Transverse colon (tissue), 4 donors: Measurements from ENCODE around the gene RYR3. TPM values are rescaled to one million over a fixed set of nuclear protein-coding genes. Genes with fewer than 3 reads are reported as not detected.

Experiments used
- DNase-seq: peaks from one replicate; pipeline ENCODE4 v3.0.0-alpha.2; 2019
- H3K27ac ChIP-seq, 4 donors: fragments of 200-600 bp; sonication (generic); 2 replicates each; pipeline ENCODE4 v1.5.1; 2016 to 2018; ENCODE audit warnings: inconsistent platforms in 4 of 4
- H3K27me3 ChIP-seq: fragments of 200-600 bp; sonication (generic); 2 replicates; pipeline ENCODE4 v1.5.1; 2017; ENCODE audit warnings: inconsistent platforms
- H3K36me3 ChIP-seq, 4 donors: fragments of 200-600 bp; sonication (generic); 2 replicates each; pipeline ENCODE4 v1.5.1; 2017 to 2019; ENCODE audit warnings: inconsistent platforms in 4 of 4
- H3K4me1 ChIP-seq, 4 donors: fragments of 200-600 bp; sonication (generic); 2 replicates each; pipeline ENCODE4 v1.5.1; 2017 to 2020; ENCODE audit warnings: inconsistent platforms in 4 of 4
- H3K4me3 ChIP-seq, 4 donors: fragments of 200-600 bp; sonication (generic); 1 replicate in 1 of 4; 2 replicates in 3 of 4; pipeline versions ENCODE4 v1.5.1 to v1.6.1; 2017 to 2019; ENCODE audit warnings: inconsistent platforms in 4 of 4
- H3K9me3 ChIP-seq, 2 donors: fragments of 200-600 bp; sonication (generic); 2 replicates each; pipeline ENCODE4 v1.5.1; 2017 to 2019; ENCODE audit warnings: inconsistent platforms in 2 of 2
- EP300 ChIP-seq: sonication (generic); formaldehyde crosslinking; IDR thresholded peaks from one replicate; pipeline ENCODE4 v1.6.1; 2017; ENCODE audit warnings: antibody characterized with exemption, low read depth
- POLR2A ChIP-seq: fragments of 450-650 bp; IDR thresholded peaks from one replicate; pipeline ENCODE4 v1.6.1; 2016; ENCODE audit warnings: antibody characterized with exemption, mild to moderate bottlenecking, moderate library complexity
- POLR2AphosphoS5 ChIP-seq, 3 donors: sonication (generic); formaldehyde crosslinking; IDR thresholded peaks; one replicate each; pipeline ENCODE4 v1.6.1; 2016; ENCODE audit warnings: antibody characterized with exemption in 3 of 3
- WGBS, 2 donors: methylation state at CpG; one replicate each; pipeline ENCODE4 v1.1.5; 2018; ENCODE audit warnings: low coverage in 1 of 2; 5-methylcytosine and 5-hydroxymethylcytosine counted together
- in situ Hi-C, 4 donors: fragments of 200-750 bp; cut with MboI; loops; one replicate each; pipeline versions ENCODE4 v1.15.0 to v1.15.1; 2017; ENCODE audit warnings: low sequenced_read_pairs in 3 of 4, low pct_ligation_motif_present in 1 of 4, low pct_unique_long_range_greater_than_20kb in 1 of 4
- intact Hi-C: fragments of 100-400 bp; cut with DNase I; formaldehyde crosslinking; loops from one replicate; pipeline ENCODE4 v1.15.1; 2023; ENCODE audit warnings: low total_unique reads
- total RNA-seq, 4 donors: library from RNA; depleted of rRNA; stranded (reverse); fragments of >200 nt; gene quantifications; one replicate each; pipeline ENCODE4 v1.1.0, GENCODE V29; 2016
- TF ChIP-seq, protein P1 (sequence below), 5 experiments: fragments of 200-600 bp in 3 of 5; fragments of 450-650 bp in 2 of 5; sonication (generic) in 3 of 5; IDR thresholded peaks; 1 replicate in 2 of 5; 2 replicates in 3 of 5; pipeline ENCODE4 v1.5.1; 2016 to 2017; ENCODE audit warnings: antibody characterized with exemption in 5 of 5, inconsistent platforms in 3 of 5, mild to moderate bottlenecking in 2 of 5, moderate library complexity in 1 of 5

The RYR3 gene
- total RNA-seq, 4 donors from 2014 or later = 0.96 to 9.7 (median 5.4) TPM

DNA sequence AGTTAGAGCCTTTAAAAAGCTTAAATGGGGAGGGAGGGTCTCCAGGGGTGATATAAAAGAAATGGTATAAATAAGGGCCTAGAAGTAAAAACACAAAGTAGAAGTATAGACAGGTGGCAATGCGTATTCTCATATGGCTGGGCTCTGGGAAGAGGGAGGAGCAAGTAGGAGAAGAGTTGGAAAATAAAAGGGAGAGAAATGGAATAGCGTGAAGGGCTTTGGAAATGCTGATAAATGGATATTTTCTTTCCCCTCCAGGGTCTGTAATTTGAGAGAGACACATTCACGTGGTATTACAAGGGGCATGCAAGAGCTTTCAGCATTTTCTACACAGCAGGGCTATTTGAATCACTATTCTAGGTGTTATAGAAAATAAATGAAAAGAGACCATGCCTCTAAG is 313.7 kb downstream of the RYR3 start:
- Histone ChIP-seq H3K27ac (no peak overlapping the region), H3K36me3 (no peaks in the 10 kb centered on the region), H3K9me3 (no peaks in the 10 kb centered on the region), H3K4me3 (no peak overlapping the region), H3K27me3 (no peaks in the 10 kb centered on the region), H3K4me1 (no peaks in the 10 kb centered on the region)
- in situ Hi-C loops = no loop called here
- WGBS, 2 donors = 46 to 55% methylated on average over 3 of the region's 3 CpGs
- no peak for DNase-seq
- TF ChIP-seq, protein P1, sequence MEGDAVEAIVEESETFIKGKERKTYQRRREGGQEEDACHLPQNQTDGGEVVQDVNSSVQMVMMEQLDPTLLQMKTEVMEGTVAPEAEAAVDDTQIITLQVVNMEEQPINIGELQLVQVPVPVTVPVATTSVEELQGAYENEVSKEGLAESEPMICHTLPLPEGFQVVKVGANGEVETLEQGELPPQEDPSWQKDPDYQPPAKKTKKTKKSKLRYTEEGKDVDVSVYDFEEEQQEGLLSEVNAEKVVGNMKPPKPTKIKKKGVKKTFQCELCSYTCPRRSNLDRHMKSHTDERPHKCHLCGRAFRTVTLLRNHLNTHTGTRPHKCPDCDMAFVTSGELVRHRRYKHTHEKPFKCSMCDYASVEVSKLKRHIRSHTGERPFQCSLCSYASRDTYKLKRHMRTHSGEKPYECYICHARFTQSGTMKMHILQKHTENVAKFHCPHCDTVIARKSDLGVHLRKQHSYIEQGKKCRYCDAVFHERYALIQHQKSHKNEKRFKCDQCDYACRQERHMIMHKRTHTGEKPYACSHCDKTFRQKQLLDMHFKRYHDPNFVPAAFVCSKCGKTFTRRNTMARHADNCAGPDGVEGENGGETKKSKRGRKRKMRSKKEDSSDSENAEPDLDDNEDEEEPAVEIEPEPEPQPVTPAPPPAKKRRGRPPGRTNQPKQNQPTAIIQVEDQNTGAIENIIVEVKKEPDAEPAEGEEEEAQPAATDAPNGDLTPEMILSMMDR (IDR thresholded peaks at IDR 0.05) = no peak
- no peak for TF ChIP-seq POLR2AphosphoS5 (IDR thresholded peaks at IDR 0.05)
- no peak for TF ChIP-seq EP300
- no peak for TF ChIP-seq POLR2A
- intact Hi-C loops = no loop called here

DNA sequence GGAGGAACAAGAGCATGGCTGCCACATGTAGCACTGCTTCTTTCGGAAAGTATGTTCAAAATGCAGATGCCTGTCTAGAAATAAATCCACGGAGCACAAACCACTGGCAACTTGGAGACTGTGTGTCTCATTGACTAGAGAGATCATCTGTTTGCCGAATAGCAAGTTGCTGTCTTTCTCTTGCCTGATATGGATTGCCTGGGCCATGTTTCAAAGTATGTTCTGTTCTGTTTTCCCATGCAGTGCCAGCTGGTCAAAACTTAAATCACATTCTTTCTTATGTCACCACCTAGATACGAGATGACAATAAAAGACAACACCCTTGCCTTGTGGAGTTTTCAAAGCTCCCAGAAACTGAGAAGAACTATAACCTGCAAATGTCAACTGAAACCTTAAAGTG is 318.9 kb downstream of the RYR3 start:
- Histone ChIP-seq H3K9me3 (no peaks in the 10 kb centered on the region), H3K4me1 (no peaks in the 10 kb centered on the region), H3K4me3 (no peak overlapping the region), H3K27ac (no peak overlapping the region), H3K27me3 (no peaks in the 10 kb centered on the region), H3K36me3 (no peaks in the 10 kb centered on the region)
- intact Hi-C loops = no loop called here
- WGBS, 2 donors = 50 to 72% methylated on average over 4 of the region's 4 CpGs
- TF ChIP-seq EP300 = no peak
- no peak for TF ChIP-seq POLR2AphosphoS5 (IDR thresholded peaks at IDR 0.05)
- TF ChIP-seq POLR2A = no peak
- TF ChIP-seq, protein P1 (IDR thresholded peaks at IDR 0.05) = no peak
- in situ Hi-C loops = no loop called here
- DNase-seq = no peak

DNA sequence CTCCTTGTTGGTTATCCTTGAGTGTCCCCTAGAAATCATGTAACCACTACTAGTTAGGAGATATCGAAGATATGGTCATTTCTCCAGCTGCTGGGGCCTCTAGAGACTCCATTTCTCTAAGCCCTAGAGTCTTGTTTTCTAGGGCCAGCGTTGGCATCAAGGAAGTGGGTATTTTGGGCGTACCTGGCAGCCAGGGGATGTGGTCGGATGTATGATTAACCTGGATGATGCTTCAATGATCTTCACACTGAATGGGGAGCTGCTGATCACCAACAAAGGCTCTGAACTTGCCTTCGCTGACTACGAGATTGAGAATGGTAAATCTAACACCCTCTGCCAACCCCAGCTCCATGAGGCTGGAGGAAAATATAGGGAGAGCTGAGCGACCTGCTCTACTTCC is 325.5 kb downstream of the RYR3 start:
- intact Hi-C loops (no loop called here), in situ Hi-C loops (no loop called here)
- Histone ChIP-seq H3K4me1 (no peaks in the 10 kb centered on the region), H3K36me3 (no peaks in the 10 kb centered on the region), H3K27ac (no peak overlapping the region), H3K27me3 (no peaks in the 10 kb centered on the region), H3K4me3 (no peak overlapping the region), H3K9me3 (no peaks in the 10 kb centered on the region)
- WGBS, 2 donors = 68 to 69% methylated on average over 3 to 7 of the region's 7 CpGs
- TF ChIP-seq, protein P1 (IDR thresholded peaks at IDR 0.05) = no peak
- TF ChIP-seq POLR2AphosphoS5 (IDR thresholded peaks at IDR 0.05) (no peak), POLR2A (no peak), EP300 (no peak)
- DNase-seq = no peak

DNA sequence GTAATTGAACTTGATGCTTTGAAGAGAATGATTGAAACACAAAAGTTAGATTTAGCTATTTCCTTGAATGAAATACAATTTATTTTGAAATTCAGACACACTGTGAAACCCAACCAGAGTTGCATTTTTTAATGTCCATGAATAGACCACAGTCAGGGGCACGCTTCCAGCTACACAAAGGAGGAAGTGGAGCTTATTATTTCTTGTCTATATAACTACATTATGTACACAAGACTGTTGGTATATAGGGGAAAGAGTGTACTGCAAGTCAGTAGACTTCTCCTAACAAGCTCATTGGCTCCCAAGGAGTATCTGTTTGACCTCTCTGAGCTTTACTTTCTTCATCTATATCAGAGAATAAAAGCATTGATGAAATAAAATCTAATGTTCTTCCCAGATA is 326.2 kb downstream of the RYR3 start:
- H3K4me1 ChIP-seq = no peaks in the 10 kb centered on the region
- DNase-seq = no peak
- no peak overlapping the region for H3K27ac ChIP-seq
- no peaks in the 10 kb centered on the region for H3K27me3 ChIP-seq
- no peaks in the 10 kb centered on the region for H3K36me3 ChIP-seq
- H3K9me3 ChIP-seq = no peaks in the 10 kb centered on the region
- in situ Hi-C loops = no loop called here
- WGBS, 2 donors = 24 to 40% methylated on average over 1 of the region's 1 CpG
- TF ChIP-seq EP300 (no peak), POLR2A (no peak), POLR2AphosphoS5 (IDR thresholded peaks at IDR 0.05) (no peak)
- TF ChIP-seq, protein P1 (IDR thresholded peaks at IDR 0.05) = no peak
- intact Hi-C loops = no loop called here
- no peak overlapping the region for H3K4me3 ChIP-seq
